ENCODE measurements around the gene FKBP4. TPM values are rescaled to one million over a fixed set of nuclear protein-coding genes. Genes with fewer than 3 reads are reported as not detected.

FKBP4 gene
- total RNA-seq, 4 donors from 2014 or later, result 28.7 to 53.3 (median 36.7) TPM

- Histone ChIP-seq H3K4me3 (no peak overlapping the region), H3K36me3 (peaks cover 65 to 100% (median 99%) of the 10 kb centered on the region in 4 donors), H3K4me1 (no peaks in the 10 kb centered on the region), H3K27me3 (no peaks in the 10 kb centered on the region), H3K9me3 (no peaks in the 10 kb centered on the region), H3K27ac (replicated peaks in 1 of 4) (no peak overlapping the region)
- no peak for TF ChIP-seq EP300 (IDR thresholded peaks at IDR 0.05)
- no peak for TF ChIP-seq CTCF (IDR thresholded peaks at IDR 0.05)
- no peak for TF ChIP-seq POLR2AphosphoS5 (IDR thresholded peaks at IDR 0.05)
- no peak for TF ChIP-seq POLR2A (IDR thresholded peaks at IDR 0.05; ENCODE audit: low read depth)
- WGBS, result 83% methylated on average over 4 of the region's 7 CpGs
- no peak for DNase-seq (ENCODE audit: extremely low spot score)
- intact Hi-C loops (cut with DNase I), result no loop called here
Measured at GRCh38 chr12:2823483-2823882, 28.7 kb downstream of the FKBP4 start.

DNA sequence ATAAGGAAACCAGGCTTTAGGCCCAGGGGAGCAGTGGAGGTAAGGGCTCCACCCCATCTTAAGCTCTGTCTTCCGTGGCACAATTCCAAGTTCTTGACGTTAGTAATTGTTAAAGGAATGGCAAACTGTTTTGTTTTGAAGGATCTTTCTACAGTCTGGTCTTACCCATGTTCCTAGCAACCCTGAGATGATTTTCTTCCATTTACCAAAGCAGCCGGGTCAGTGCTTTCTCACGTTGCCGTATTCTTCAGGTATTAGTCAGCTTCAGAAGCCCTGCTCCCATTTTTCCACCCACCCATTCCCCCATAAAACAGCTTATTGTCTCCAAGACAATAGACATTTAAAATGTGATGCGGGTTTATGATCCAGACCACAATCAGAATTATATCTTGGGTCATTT, 29.8 kb downstream of the FKBP4 start:
- H3K4me1 ChIP-seq, result no peaks in the 10 kb centered on the region
- H3K9me3 ChIP-seq, result no peaks in the 10 kb centered on the region
- H3K36me3 ChIP-seq, result peaks cover 60 to 100% (median 95%) of the 10 kb centered on the region in 4 donors
- TF ChIP-seq EP300 (IDR thresholded peaks at IDR 0.05), result no peak
- no peak overlapping the region for H3K27ac ChIP-seq (replicated peaks in 1 of 4)
- WGBS, result 75% methylated on average over 6 of the region's 6 CpGs
- no peak overlapping the region for H3K4me3 ChIP-seq
- intact Hi-C loops (cut with DNase I), result no loop called here
- no peak for DNase-seq (ENCODE audit: extremely low spot score)
- H3K27me3 ChIP-seq, result no peaks in the 10 kb centered on the region

DNA sequence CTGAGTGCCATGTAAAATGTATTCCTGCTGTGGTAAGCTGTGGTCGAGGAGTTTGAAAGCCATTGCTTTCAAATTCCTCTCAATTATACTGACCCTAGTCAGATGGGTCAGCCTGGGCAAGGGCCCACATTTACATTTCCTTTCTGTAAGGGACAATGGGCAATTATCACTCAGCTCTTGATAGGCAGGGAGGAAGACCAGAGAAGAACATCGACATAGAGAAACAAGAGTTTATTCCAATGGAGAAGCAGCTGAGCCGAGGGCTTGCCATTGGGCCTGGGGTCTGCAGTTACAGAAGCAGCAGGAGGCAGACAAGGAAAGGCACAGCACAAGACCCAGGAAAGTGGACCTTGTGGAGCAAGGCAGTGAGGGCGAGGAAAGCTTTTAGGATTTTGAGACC, 30.4 kb downstream of the FKBP4 start:
- intact Hi-C loops (cut with DNase I), result no loop called here

DNA sequence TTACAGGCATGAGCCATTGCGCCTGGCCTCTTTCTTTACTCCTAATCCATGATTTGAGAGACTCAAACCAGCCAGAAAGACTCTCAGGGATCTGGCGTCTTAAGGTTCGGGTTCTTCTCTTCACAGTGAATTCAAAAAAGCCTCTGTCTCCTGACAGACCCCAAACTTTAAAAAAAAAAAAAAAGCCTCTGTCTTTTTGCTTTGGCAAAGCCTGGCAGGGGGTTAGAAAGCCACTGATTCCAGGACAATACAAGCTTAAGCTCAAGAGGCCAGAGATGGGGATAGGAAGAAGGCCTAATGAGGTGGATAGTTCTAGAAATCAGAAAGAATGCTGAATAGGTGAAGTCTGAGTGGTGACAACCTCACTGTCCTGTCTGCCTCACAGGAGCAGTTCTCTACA, 31.3 kb downstream of the FKBP4 start:
- Histone ChIP-seq H3K36me3 (peaks cover 54 to 100% (median 91%) of the 10 kb centered on the region in 4 donors), H3K27ac (replicated peaks in 1 of 4) (no peak overlapping the region)

More for the DNA sequence above, 30.4 kb downstream of the FKBP4 start:
- Histone ChIP-seq H3K27me3 (no peaks in the 10 kb centered on the region), H3K36me3 (peaks cover 60 to 100% (median 92%) of the 10 kb centered on the region in 4 donors), H3K4me3 (no peak overlapping the region), H3K27ac (replicated peaks in 1 of 4) (no peak overlapping the region), H3K4me1 (no peaks in the 10 kb centered on the region), H3K9me3 (no peaks in the 10 kb centered on the region)
- DNase-seq (ENCODE audit: extremely low spot score), result no peak
- TF ChIP-seq CTCF (IDR thresholded peaks at IDR 0.05), result no peak
- no peak for TF ChIP-seq EP300 (IDR thresholded peaks at IDR 0.05)
- no peak for TF ChIP-seq POLR2AphosphoS5 (IDR thresholded peaks at IDR 0.05)
- TF ChIP-seq POLR2A (IDR thresholded peaks at IDR 0.05; ENCODE audit: low read depth), result no peak
- 84% methylated on average over 4 of the region's 4 CpGs for WGBS

More for the DNA sequence above, 31.3 kb downstream of the FKBP4 start:
- Histone ChIP-seq H3K9me3 (no peaks in the 10 kb centered on the region), H3K4me3 (no peak overlapping the region), H3K4me1 (no peaks in the 10 kb centered on the region), H3K27me3 (no peaks in the 10 kb centered on the region)
- 89% methylated on average over 3 of the region's 3 CpGs for WGBS
- no peak for DNase-seq (ENCODE audit: extremely low spot score)
- TF ChIP-seq CTCF (IDR thresholded peaks at IDR 0.05) (no peak), POLR2AphosphoS5 (IDR thresholded peaks at IDR 0.05) (no peak), POLR2A (IDR thresholded peaks at IDR 0.05; ENCODE audit: low read depth) (no peak), EP300 (IDR thresholded peaks at IDR 0.05) (no peak)
- intact Hi-C loops (cut with DNase I), result no loop called here
